Hematopoietic multipotent progenitor cell treated with erythropoietin and hydrocortisone succinate and interleukin-3 and kit ligand, for 15 days (in vitro differentiated cells): ENCODE measurements around the gene SLC29A1.
A peak's percentile ranks its signal among the peaks of the same experiment; 100 is the strongest.
"Not testable (repeated sequence)": the region's sequence is repeated elsewhere in the genome, so short reads cannot be mapped to it uniquely, and the experiment has no call there.

Experiments used
- DNase-seq: peaks from one replicate; pipeline ENCODE4 v3.0.0-alpha.2; 2015; ENCODE audit warnings: low spot score

SLC29A1 gene

GRCh38 chr6:44223319-44224028, at the start of gene SLC29A1:
SLC29A1 (plus strand) TSS chr6:44223595; CDS start chr6:44227314, 3,719 bp downstream.
- DNase-seq = peak; percentile 72

- no peak for DNase-seq
Measured at GRCh38 chr6:44176130-44176761, 47.1 kb upstream of the SLC29A1 start.

GRCh38 chr6:44176762-44177509, 46.5 kb upstream of the SLC29A1 start:
- DNase-seq = no peak

- no peak for DNase-seq
Measured at GRCh38 chr6:44177691-44178423, 45.5 kb upstream of the SLC29A1 start.

- DNase-seq = no peak
Measured at GRCh38 chr6:44178424-44179071, 44.8 kb upstream of the SLC29A1 start.

GRCh38 chr6:44179072-44179536, 44.3 kb upstream of the SLC29A1 start:
- no peak for DNase-seq

GRCh38 chr6:44179648-44180047, 43.7 kb upstream of the SLC29A1 start:
- no peak for DNase-seq

GRCh38 chr6:44180406-44180805, 43.0 kb upstream of the SLC29A1 start:
- no peak for DNase-seq

- DNase-seq = no peak
Measured at GRCh38 chr6:44180886-44181285, 42.5 kb upstream of the SLC29A1 start.

GRCh38 chr6:44181784-44182183, 41.6 kb upstream of the SLC29A1 start:
- DNase-seq = not testable (repeated sequence)

- no peak for DNase-seq
Measured at GRCh38 chr6:44182911-44183390, 40.4 kb upstream of the SLC29A1 start.

- no peak for DNase-seq
Measured at GRCh38 chr6:44183783-44184182, 39.6 kb upstream of the SLC29A1 start.

GRCh38 chr6:44185356-44185755, 38.0 kb upstream of the SLC29A1 start:
- DNase-seq = not testable (repeated sequence)

GRCh38 chr6:44185953-44186634, 37.3 kb upstream of the SLC29A1 start:
- DNase-seq = no peak

GRCh38 chr6:44186635-44187025, 36.8 kb upstream of the SLC29A1 start:
- no peak for DNase-seq

- no peak for DNase-seq
Measured at GRCh38 chr6:44188819-44189218, 34.6 kb upstream of the SLC29A1 start.

- no peak for DNase-seq
Measured at GRCh38 chr6:44189257-44189656, 34.1 kb upstream of the SLC29A1 start.

GRCh38 chr6:44190715-44191114, 32.7 kb upstream of the SLC29A1 start:
- DNase-seq = no peak

- no peak for DNase-seq
Measured at GRCh38 chr6:44192428-44193041, 30.9 kb upstream of the SLC29A1 start.

GRCh38 chr6:44193307-44193910, 30.0 kb upstream of the SLC29A1 start:
- DNase-seq = no peak
